Transverse colon (tissue), 4 donors: ENCODE measurements around the gene GUCY1B1. TPM values are rescaled to one million over a fixed set of nuclear protein-coding genes. Genes with fewer than 3 reads are reported as not detected.

ENCODE experiments used
- DNase-seq: peaks from one replicate; pipeline ENCODE4 v3.0.0-alpha.2; 2019
- H3K27ac ChIP-seq, 4 donors: fragments of 200-600 bp; sonication (generic); 2 replicates each; pipeline ENCODE4 v1.5.1; 2016 to 2018; ENCODE audit warnings: inconsistent platforms in 4 of 4
- H3K27me3 ChIP-seq: fragments of 200-600 bp; sonication (generic); 2 replicates; pipeline ENCODE4 v1.5.1; 2017; ENCODE audit warnings: inconsistent platforms
- H3K36me3 ChIP-seq, 4 donors: fragments of 200-600 bp; sonication (generic); 2 replicates each; pipeline ENCODE4 v1.5.1; 2017 to 2019; ENCODE audit warnings: inconsistent platforms in 4 of 4
- H3K4me1 ChIP-seq, 4 donors: fragments of 200-600 bp; sonication (generic); 2 replicates each; pipeline ENCODE4 v1.5.1; 2017 to 2020; ENCODE audit warnings: inconsistent platforms in 4 of 4
- H3K4me3 ChIP-seq, 4 donors: fragments of 200-600 bp; sonication (generic); 1 replicate in 1 of 4; 2 replicates in 3 of 4; pipeline versions ENCODE4 v1.5.1 to v1.6.1; 2017 to 2019; ENCODE audit warnings: inconsistent platforms in 4 of 4
- H3K9me3 ChIP-seq, 2 donors: fragments of 200-600 bp; sonication (generic); 2 replicates each; pipeline ENCODE4 v1.5.1; 2017 to 2019; ENCODE audit warnings: inconsistent platforms in 2 of 2
- CTCF ChIP-seq, 5 experiments: fragments of 200-600 bp in 3 of 5; fragments of 450-650 bp in 2 of 5; sonication (generic) in 3 of 5; IDR thresholded peaks; 1 replicate in 2 of 5; 2 replicates in 3 of 5; pipeline ENCODE4 v1.5.1; 2016 to 2017; ENCODE audit warnings: antibody characterized with exemption in 5 of 5, inconsistent platforms in 3 of 5, mild to moderate bottlenecking in 2 of 5, moderate library complexity in 1 of 5
- EP300 ChIP-seq: sonication (generic); formaldehyde crosslinking; IDR thresholded peaks from one replicate; pipeline ENCODE4 v1.6.1; 2017; ENCODE audit warnings: antibody characterized with exemption, low read depth
- POLR2A ChIP-seq: fragments of 450-650 bp; IDR thresholded peaks from one replicate; pipeline ENCODE4 v1.6.1; 2016; ENCODE audit warnings: antibody characterized with exemption, mild to moderate bottlenecking, moderate library complexity
- POLR2AphosphoS5 ChIP-seq, 3 donors: sonication (generic); formaldehyde crosslinking; IDR thresholded peaks; one replicate each; pipeline ENCODE4 v1.6.1; 2016; ENCODE audit warnings: antibody characterized with exemption in 3 of 3
- WGBS, 2 donors: methylation state at CpG; one replicate each; pipeline ENCODE4 v1.1.5; 2018; ENCODE audit warnings: low coverage in 1 of 2; 5-methylcytosine and 5-hydroxymethylcytosine counted together
- in situ Hi-C, 4 donors: fragments of 200-750 bp; cut with MboI; loops; one replicate each; pipeline versions ENCODE4 v1.15.0 to v1.15.1; 2017; ENCODE audit warnings: low sequenced_read_pairs in 3 of 4, low pct_ligation_motif_present in 1 of 4, low pct_unique_long_range_greater_than_20kb in 1 of 4
- intact Hi-C: fragments of 100-400 bp; cut with DNase I; formaldehyde crosslinking; loops from one replicate; pipeline ENCODE4 v1.15.1; 2023; ENCODE audit warnings: low total_unique reads
- total RNA-seq, 4 donors: library from RNA; depleted of rRNA; stranded (reverse); fragments of >200 nt; gene quantifications; one replicate each; pipeline ENCODE4 v1.1.0, GENCODE V29; 2016

The GUCY1B1 gene
- total RNA-seq, 4 donors from 2014 or later = 6.0 to 20.3 (median 10.6) TPM

GRCh38 chr4:155761047-155761446, 2.2 kb downstream of the GUCY1B1 start:
- WGBS, 2 donors = 84 to 86% methylated on average over 3 of the region's 3 CpGs
- no peak for DNase-seq
- TF ChIP-seq POLR2A (no peak), POLR2AphosphoS5 (IDR thresholded peaks at IDR 0.05) (no peak)
- Histone ChIP-seq H3K27ac (peak overlapping the region in 2 of 4 donors; percentile 39 to 94), H3K27me3 (peaks cover 18% of the 10 kb centered on the region), H3K4me3 (no peak overlapping the region), H3K4me1 (peaks cover 0 to 12% (median 6%) of the 10 kb centered on the region in 4 donors), H3K9me3 (no peaks in the 10 kb centered on the region), H3K36me3 (no peaks in the 10 kb centered on the region)
- intact Hi-C loops (no loop called here), in situ Hi-C loops (no loop called here)

GRCh38 chr4:155761916-155762315, 3.1 kb downstream of the GUCY1B1 start:
- Histone ChIP-seq H3K27me3 (peaks cover 18% of the 10 kb centered on the region), H3K4me3 (no peak overlapping the region), H3K27ac (peak overlapping the region; percentile 12 to 50 (median 30)), H3K36me3 (no peaks in the 10 kb centered on the region), H3K9me3 (no peaks in the 10 kb centered on the region), H3K4me1 (peaks cover 0 to 12% (median 6%) of the 10 kb centered on the region in 4 donors)
- in situ Hi-C loops = no loop called here
- intact Hi-C loops = no loop called here
- TF ChIP-seq EP300 (no peak), CTCF (IDR thresholded peaks at IDR 0.05) (no peak), POLR2AphosphoS5 (IDR thresholded peaks at IDR 0.05) (no peak), POLR2A (no peak)
- no peak for DNase-seq

GRCh38 chr4:155762334-155762733, 3.5 kb downstream of the GUCY1B1 start:
- in situ Hi-C loops = no loop called here
- Histone ChIP-seq H3K4me1 (peaks cover 0 to 12% (median 6%) of the 10 kb centered on the region in 4 donors), H3K36me3 (no peaks in the 10 kb centered on the region), H3K4me3 (no peak overlapping the region), H3K27ac (peak overlapping the region in 3 of 4 donors; percentile 12 to 50 (median 20)), H3K9me3 (no peaks in the 10 kb centered on the region), H3K27me3 (peaks cover 18% of the 10 kb centered on the region)
- DNase-seq = no peak
- intact Hi-C loops = no loop called here
- TF ChIP-seq POLR2AphosphoS5 (IDR thresholded peaks at IDR 0.05) (no peak), EP300 (no peak), CTCF (IDR thresholded peaks at IDR 0.05) (no peak), POLR2A (no peak)

GRCh38 chr4:155763551-155763950, 4.7 kb downstream of the GUCY1B1 start:
- in situ Hi-C loops = no loop called here
- Histone ChIP-seq H3K9me3 (no peaks in the 10 kb centered on the region), H3K4me1 (peaks cover 0 to 12% (median 6%) of the 10 kb centered on the region in 4 donors), H3K27ac (no peak overlapping the region), H3K4me3 (no peak overlapping the region), H3K27me3 (peaks cover 18% of the 10 kb centered on the region), H3K36me3 (no peaks in the 10 kb centered on the region)
- intact Hi-C loops = no loop called here
- DNase-seq = no peak
- 65 to 77% methylated on average over 2 of the region's 2 CpGs for WGBS, 2 donors
- TF ChIP-seq POLR2A = no peak

GRCh38 chr4:155765149-155765548, 6.3 kb downstream of the GUCY1B1 start:
- Histone ChIP-seq H3K4me3 (no peak overlapping the region), H3K9me3 (no peaks in the 10 kb centered on the region), H3K27ac (no peak overlapping the region), H3K36me3 (no peaks in the 10 kb centered on the region), H3K4me1 (peaks cover 0 to 12% (median 3%) of the 10 kb centered on the region in 4 donors), H3K27me3 (peaks cover 6% of the 10 kb centered on the region)
- TF ChIP-seq CTCF (IDR thresholded peaks at IDR 0.05) = no peak
- TF ChIP-seq POLR2A = no peak
- no peak for TF ChIP-seq EP300
- no peak for TF ChIP-seq POLR2AphosphoS5 (IDR thresholded peaks at IDR 0.05)
- intact Hi-C loops = no loop called here
- in situ Hi-C loops = no loop called here
- no peak for DNase-seq
- 40 to 59% methylated on average over 3 of the region's 3 CpGs for WGBS, 2 donors
